GM10847 (cell line): Measurements from ENCODE around the gene TDRD3.

Experiments
- POLR2A ChIP-seq: IDR thresholded peaks from 2 replicates; pipeline ENCODE4 v1.6.1; 2011; ENCODE audit not compliant: insufficient read length; ENCODE audit errors: extremely low read depth

Gene TDRD3

DNA sequence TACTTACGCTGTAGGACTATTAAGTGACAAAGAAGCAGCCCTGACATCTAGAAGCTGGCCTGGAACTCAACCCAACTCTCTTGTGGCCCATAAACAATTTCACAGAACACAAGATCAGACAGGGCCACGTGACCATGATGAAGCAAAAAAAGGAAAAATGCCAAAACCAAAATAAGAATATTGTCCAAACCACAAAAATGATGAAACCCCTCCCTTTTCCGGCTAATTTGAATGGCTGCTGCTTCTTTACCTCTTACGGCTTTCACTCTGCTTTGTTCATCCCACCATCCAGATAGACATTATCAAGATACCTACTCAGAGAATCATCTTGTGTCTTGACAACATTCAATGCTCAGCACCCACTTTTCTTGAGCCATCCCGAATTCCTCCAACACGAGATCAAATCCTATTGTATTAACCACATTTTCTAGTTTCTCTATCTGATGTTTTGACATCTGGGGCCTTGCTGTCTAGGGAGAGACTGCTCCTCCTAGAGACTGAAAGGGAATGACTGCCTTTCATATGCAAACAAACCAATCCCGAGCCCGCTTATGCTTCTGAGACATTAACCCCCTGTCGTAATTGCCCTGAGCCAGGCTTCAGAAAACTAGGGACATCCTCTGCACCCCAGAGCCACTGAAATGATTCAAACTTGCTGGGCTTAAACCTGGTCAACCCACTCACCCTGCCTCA lies 186.3 kb downstream of the TDRD3 start:
- TF ChIP-seq POLR2A = no peak

DNA sequence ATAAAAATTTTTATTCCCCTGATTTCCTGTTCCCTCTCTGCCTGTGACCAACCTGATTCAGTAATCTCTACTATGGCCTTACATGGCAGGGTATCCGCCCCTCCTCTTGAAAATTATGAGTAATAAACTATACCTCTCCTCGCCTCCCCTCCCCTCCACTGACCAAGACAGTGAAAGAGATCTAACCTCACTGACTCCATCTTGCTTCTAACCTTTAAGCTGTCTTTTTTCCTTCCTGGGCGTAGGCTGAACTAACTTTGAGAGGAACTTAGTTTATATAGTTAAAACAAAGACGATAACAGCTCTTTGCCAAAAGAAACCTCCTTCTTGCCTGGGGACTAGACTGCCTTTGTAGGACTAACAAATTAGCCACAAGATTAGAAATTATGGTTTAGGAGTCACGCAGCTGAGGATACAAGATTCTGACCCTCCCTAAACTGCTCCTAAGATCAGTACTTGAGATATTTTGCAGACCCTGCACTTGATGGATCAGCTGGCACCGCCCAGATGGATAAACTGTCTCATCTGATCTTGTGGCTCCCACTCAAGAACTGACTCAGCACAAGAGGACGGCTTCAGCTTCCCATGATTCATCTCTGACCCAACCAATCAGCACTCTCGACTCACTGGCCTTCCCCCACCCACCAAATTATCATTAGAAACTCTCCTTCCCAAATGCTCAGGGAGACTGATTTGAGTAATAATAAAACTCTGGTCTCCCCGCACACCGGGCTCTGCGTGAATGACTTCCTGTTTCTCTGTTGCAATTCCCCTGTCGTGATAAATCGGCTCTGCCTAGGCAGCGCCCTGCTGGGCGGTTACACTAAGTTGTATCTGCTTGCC lies 187.1 kb downstream of the TDRD3 start:
- TF ChIP-seq POLR2A = no peak

DNA sequence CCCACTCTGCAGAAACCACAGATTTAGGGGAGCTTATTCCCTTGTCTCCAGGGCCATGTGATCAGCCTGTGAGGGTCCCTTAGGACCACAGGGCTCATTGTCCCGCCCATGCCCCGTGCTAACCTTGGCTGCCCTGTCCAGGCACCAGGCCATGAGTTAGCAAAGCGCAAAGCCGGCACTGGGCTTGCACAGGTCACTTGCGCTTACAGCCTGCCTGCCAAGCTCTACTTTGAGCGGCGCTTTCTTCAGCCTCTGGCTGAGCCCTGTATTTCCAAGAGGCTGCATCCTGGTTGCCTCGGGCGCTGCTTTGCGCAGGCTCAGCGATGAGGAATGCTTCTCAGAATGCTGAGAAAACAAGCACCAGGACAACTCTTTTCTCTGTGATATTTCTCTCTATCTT lies 188.0 kb downstream of the TDRD3 start:
- TF ChIP-seq POLR2A = no peak

DNA sequence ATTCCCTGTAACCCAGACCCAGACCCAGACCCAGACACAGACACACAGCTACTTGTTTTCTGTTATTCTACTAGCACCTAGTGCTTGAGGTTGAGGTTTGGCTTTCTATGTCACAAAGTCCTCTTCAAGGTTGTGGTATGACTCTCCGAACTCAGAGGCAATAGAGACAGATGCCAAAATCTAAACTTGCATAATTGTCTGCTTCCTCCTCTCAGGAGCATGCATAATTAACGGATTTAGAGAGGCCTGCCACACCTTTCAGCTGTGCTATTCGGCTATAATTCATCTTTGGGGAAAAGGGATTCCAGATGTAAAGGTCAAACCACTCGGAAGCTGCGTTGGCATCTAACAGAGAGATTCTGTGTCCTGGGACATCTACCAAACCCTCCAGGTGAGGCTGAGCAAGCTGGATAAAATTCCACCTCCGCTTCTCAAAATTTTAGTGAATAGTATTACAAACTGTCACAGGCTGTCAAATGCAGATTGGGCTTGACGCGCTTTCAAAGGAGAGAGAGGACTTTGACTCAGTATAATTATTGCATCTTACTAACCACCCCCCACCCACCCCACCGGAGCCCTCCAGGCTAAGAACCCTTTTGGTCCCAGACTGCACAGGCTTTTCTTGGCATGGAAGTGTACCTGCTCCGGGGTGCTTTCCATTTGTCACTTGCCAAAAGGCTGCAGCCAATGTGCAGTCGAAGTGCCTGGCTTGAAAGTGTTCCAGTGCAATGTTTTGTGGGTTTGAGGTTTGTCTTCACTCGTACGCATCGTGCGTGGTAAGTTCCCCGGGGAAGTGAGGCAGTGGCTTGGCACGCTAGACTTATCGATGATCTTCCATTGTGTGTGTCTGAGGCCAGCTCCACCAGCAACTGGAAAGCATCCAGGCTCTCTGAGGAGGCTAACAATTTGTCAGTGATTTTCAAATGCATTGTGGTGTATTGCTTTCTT lies 194.1 kb downstream of the TDRD3 start:
- no peak for TF ChIP-seq POLR2A

DNA sequence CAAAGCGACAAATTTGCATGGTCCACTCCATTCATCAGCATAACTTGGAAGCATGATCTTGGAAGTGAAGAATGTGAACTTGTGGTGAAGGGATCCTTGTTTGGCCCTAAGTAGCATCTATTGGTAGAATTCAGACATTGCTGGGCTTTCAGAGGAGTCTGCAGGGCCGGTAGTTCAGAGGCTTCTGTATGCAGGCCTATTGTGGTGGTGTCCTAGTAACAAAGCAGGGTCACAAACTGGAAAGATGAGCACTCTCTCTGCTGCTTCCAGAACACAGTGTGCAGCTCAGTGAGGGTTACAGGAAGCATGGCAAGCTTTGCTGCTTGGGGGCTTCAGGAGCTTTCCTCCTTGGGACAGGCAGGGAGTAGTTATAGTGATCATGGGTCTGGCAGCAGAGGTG lies 206.0 kb downstream of the TDRD3 start:
- TF ChIP-seq POLR2A = no peak

DNA sequence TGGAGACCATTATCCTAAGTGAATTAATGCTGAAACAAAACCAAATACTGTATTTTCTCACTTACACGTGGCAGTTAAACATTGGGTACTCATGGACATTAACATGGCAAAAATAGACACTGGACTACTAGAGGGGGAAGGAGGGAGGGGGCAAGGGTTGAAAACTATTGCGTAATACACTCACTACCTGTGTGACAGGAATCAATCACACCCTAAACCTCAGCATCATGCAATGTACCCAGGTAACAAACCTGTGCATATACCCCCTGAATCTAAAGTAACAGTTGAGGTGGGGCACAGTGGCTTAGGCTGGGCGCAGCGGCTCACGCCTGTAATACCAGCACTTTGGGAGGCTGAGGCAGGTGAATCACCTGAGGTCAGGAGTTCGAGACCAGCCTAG lies 207.0 kb downstream of the TDRD3 start:
- no peak for TF ChIP-seq POLR2A

DNA sequence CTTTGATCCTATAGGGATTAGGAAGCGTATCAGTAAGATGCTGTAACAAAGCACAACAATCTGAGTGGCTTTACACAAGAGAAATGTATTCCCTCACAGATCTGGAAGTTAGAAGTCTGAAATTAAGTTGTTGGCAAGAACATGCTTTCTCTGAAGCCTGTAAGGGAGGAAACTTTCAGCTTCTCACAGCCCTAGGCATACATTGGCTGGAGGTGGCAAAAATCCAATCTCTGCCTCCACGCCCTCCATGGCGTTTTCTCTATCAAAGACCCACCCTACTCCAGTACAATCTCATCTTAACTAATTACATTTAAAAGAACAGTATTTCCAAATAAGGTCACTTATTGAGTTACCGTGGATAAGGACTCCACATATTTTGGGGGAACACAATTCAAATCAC lies 211.9 kb downstream of the TDRD3 start:
- no peak for TF ChIP-seq POLR2A

DNA sequence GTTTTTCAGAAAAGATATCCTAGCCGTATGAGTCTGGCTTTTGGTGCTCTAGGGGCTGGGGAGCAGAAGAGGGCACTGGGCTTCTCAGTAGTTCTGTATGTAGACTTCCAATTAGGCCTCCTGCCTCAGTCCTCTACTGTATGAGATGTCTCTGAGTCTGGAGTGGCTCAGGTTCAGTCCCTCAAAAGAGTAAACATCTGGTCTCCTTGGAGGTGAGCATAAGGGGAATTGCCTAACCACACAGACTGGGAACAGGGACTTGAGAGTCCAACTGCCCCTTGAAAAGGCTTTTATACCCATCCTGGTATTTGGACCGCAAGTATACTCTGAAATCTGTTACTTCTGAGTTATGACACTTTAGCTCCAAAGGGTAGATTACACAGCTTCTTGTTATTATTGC lies 214.5 kb downstream of the TDRD3 start:
- no peak for TF ChIP-seq POLR2A

DNA sequence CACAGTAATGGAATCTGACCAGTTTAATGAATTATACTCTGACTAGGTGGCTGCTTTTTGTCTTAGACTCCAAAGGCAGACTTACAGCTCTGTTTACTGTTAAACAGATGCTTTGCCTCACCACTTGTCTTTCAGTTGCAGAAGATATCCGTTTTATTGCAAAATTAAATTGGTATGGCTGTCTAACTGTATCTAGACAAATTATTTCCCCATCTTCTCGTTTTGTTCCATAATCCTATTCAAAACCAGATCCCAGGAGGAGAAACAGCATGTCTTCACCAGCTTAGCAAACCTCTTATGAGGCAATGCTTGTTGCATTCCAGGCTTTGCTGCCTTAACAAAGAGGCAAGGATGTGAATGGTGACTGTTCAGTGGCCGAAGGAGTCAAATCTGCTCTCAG lies 215.6 kb downstream of the TDRD3 start:
- TF ChIP-seq POLR2A = no peak

DNA sequence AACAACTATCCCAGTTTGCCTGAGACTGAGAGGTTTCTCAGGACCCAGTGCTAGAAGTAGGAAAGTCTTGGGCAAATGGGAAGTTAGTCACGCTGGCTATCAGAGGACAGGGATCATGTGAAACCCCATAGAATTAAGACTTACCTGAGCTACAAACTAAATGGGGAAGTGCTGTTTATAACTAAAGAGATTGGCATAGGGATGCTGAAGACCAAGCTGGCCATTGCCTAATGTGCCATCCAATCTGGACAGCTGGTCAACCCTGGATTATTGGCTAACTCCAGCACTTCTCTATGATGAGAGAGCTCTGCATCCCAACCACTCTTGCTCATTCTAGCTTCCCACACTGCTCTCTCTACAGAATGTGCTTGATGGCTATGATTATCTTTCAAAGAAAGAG lies 216.1 kb downstream of the TDRD3 start:
- no peak for TF ChIP-seq POLR2A

DNA sequence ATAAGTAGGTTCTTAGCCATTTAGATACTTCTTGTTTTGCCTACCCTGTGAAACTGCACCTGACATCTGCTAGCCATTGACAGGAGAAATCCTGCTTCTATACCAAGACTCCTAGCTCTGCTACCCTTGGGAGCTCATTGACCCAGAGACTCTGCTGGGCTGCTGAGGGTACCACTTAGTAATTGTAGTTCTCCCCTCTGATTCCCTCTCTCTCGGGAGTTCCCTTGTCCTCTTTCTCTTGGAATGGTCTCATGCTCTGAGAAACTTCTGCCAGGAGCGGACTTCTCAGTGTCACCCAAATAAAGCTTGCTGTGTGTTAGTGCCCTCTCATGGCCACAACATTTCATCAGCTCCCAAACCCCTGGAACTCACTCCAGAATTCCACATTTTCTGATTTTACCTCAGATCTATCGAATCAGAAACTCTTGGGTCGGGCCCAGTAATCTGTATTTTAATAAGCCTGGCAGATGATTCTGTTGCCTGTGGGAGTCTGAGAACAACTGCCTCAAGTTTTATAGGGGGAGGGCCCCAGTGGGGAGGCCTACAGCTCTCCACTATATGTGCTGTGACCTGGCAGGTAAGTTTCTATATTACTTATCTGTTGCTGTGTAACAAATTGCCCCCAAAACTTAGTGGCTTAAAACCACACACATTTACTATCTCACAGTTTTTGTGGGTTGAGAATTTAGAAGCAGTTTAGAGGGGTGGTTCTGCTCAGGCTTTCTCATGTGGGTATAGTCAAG lies 221.1 kb downstream of the TDRD3 start:
- no peak for TF ChIP-seq POLR2A

DNA sequence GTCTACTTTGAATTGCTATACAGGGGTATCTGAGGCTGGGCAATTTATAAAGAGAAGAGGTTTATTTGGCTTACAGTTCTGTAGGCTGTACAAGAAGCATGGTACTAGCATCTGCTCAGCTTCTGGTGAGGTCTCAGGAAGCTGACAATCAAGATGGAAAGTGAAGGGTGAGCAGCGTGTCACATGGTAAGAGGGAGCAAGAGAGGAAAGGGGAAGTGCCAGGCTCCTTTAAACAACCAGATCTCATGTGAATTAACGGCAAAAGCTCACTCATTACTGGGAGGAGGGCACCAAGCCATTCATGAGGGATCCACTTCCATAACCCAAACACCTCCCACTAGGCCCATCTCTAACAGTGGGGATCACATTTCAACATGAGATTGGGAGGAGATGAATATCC lies 222.4 kb downstream of the TDRD3 start:
- no peak for TF ChIP-seq POLR2A

DNA sequence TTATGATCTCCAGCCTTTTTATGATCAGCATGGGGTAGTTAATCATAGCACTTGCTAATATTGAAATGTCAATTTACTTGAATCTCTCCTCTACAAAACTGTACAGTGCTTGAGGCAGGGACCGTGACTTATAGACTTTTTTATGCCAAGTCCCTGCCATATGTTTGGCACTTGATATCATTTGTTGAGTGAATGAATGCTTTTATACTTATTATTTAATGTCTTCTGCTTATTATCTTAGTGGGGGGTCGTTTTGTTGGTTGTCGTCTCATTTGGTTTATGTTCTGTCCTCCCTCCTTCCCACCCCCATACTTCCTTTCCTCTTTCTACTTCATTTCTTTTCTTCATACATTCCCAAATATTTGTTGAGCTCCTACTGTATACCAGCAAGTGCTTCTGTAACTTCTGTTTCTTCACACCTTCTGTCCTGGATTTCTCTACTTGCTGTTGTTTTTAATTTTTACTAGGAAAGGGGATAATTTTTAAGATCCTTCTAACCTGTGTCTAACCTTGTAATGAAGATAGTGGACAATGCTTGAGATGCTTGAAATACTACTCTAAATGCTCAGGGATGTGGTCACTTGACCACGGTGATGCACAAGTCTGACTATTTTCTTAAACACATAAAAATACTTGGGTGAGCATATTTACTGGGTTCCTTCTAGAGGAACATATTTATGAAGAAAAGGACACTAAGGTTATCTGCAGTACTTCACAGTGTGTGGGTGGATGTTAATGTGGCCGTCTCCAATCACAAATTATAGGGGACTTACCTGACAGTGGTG lies 223.8 kb downstream of the TDRD3 start:
- no peak for TF ChIP-seq POLR2A

DNA sequence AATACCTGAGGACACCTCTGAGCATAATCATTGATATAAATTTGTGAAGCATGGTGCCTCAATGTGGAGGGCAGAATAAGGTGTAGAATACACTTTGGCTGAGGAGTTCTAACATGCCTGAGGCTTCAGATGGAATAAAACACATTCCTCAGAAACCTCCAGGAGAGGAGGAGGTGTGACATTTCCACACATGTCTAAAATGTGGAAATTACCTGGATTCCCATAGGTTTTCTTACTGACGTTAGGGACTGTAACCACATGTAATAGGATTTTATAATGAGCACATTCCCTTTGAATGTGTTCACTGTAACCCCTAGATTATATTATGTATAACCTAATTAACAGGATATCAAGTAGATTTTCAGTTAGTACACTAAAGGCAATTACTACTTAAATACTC lies 226.1 kb downstream of the TDRD3 start:
- TF ChIP-seq POLR2A = no peak
